HG02840 (cell line): ENCODE data around the gene SEC23IP.
"Not testable (repeated sequence)": the region's sequence is repeated elsewhere in the genome, so short reads cannot be mapped to it uniquely, and the experiment has no call there.

ENCODE experiments used
- ATAC-seq: cut with Tn5 transposase; IDR thresholded peaks from one replicate; pipeline ENCODE4 v1.9.1; 2021; ENCODE audit warnings: mild to moderate bottlenecking, moderate library complexity, moderate number of reproducible peaks; ENCODE audit not compliant: unreplicated experiment, low FRiP score

Gene SEC23IP

DNA sequence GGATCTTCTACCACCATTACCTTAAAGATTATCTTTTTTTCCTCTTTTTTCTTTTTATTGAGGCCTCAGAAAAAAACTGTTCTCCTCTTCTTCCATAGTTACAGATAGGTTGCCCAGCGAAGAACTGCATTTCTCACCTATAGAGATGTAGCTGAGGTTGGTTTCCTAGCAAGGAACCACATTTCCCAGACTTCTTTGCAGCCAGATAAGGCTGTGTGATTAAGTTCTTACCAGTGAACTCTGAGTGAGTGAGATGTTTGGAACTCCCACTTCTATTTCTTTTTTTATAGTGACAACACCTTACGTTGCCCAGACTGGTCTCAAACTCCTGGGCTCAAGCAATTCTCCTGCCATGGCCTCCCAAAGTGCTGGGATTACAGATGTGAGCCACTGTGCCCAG, 14.0 kb upstream of the SEC23IP start:
- ATAC-seq, result no peak

DNA sequence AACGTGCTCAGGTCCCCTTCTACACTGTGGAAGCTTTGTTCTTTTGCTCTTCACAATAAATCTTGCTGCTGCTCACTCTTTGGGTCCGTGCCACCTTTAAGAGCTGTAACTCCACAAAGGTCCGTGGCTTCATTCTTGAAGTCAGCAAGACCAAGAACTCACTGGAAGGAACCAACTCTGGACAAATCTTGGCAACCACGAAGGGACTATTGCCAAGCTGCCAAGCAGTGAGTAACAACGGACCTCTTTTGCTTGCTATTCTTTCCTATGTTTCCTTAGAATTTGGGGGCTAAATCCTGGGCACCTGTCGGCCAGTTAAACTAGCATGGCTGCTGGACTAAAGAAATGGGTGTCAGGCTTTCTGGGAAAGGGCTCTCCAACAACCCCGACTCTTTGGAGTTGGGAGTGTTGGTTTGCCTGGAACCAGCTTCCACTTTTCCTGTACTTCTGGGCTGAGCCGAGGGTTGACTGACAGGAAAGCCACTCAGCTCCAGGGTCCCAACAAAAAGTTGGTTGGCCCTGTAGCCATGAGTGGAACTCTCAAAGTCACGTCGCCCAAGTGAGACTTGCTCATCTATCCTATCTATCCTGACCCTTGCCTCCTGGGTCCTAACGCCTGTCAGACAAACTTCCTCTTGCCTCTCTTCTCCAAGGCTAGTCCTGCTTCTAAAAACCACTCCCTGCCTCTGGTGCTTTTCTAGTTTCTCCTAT, 8.5 kb upstream of the SEC23IP start:
- not testable (repeated sequence) for ATAC-seq

DNA sequence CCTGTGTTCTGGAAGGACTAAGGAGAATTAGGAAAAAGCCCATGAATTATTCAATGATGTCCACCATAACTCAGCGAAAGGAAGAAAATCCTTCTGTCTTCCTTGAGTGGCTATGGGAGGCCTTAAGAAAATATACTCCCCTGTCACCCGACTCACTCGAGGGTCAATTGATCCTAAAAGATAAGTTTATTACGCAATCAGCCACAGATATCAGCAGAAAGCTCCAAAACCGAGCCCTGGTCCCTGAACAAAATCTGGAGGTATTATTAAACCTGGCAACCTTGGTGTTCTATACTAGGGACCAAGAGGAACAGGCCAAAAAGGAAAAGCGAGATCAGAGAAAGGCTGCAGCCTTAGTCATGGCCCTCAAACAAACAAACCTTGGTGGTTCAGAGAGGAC, 6.5 kb upstream of the SEC23IP start:
- ATAC-seq, result not testable (repeated sequence)

DNA sequence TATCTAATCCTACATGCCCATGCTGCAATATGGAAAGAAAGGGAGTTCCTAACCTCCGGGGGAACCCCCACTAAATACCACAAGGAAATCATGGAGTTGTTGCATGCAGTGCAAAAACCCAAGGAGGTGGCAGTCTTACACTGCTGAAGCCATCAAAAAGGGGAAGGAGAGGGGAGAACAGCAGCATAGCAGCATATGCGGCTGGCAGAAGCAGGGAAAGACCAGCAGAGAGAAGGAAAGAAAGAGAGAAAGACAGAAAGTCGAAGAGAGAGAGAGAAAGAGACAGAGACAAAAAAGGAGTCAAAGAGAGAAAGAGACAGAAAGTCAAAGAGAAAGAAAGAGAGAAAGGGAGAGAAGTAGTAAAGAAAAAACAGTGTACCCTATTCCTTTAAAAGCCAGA, 3.8 kb upstream of the SEC23IP start:
- ATAC-seq, result not testable (repeated sequence)

DNA sequence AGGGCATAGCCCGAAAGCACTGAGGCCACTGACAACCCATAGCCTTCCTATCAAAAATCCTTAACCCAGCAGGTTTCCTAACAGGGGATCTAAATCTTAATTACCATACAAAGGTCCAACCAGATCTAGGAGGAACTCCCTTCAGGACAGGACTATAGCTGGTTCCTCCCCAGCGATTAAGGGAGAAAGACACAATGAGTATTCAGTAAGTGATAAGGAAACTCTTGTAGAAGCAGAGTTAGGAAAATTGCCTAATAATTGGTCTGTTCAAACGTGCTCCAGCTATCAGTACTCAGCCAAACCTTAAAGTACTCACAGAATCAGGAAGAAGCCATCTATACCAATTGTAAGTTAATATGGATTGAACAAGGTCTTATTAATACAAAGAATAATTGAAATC, 3.3 kb upstream of the SEC23IP start:
- not testable (repeated sequence) for ATAC-seq

DNA sequence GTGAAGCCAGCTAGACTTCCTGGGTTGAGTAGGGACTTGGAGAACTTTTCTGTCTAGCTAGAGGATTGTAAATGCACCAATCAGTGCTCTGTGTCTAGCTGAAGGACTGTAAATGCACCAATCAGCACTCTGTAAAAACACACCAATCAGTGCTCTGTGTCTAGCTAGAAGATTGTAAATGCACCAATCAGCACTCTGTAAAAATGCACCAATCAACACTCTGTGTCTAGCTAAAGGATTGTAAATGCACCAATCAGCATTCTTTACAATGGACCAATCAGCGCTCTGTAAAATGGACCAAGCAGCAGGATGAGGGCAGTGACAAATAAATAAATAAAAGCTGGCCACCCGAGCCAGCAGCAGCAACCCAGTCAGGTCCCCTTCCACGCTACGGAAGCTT, 2.2 kb upstream of the SEC23IP start:
- ATAC-seq, result not testable (repeated sequence)

DNA sequence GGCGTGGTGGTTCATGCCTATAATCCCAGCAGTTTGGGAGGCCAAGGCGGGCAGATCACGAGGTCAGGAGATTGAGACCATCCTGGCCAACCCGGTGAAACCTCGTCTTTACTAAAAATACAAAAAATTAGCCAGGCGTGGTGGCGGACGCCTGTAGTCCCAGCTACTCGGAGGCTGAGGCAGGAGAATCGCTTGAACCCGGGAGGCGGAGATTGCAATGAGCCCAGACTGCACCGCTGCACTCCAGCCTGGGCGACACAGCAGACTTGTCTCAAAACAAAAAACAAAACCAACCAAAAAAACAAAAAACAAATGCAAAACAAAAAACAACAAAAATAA, 712 bp upstream of the SEC23IP start:
- not testable (repeated sequence) for ATAC-seq

DNA sequence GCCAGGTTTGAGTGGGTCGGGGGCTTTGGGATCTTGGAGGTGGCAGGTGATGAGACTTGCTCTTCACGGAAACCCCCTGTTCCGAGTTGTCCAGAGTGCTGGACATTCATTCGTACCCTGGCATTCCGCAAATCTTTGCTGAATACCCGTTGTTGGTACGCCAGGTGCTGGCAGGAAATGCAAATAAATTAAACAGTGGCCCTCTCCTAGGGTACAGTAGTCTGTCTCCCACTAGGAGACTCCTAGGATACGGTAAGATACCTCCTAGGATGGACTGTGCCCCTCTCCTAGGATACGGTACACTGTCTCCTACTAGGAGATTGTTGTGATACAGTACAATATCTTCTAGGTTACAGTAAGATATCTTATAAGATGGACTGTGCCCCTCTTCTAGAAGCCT, 544 bp downstream of the SEC23IP start:
- ATAC-seq, result no peak

DNA sequence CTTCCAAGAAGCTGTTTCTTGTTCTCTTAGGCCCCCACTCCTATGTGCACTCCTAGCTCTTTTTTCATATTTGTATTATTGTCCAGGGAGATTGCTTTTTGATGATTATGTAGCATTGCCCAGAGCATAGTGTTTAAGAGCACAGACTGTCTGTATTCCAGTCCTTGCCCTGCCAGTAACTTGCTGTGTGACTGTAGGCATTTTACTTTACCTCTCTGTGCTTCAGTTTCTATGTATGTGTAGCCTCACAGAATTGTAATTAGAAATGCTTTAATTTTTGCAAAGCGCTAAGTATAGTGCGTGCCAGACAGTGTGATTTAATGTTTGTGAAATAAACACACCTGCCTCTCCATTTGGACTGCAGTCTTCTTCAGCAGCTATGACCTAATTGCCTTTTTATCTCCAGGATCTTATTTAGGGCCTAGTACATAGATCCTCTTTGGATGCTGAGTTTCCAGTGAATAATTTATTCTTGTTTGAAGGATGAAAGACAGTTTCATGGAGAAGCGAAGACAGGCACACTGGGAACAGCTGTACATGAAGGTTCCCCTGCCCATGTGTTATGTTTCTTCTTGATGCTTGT, 1.4 kb downstream of the SEC23IP start:
- no peak for ATAC-seq

DNA sequence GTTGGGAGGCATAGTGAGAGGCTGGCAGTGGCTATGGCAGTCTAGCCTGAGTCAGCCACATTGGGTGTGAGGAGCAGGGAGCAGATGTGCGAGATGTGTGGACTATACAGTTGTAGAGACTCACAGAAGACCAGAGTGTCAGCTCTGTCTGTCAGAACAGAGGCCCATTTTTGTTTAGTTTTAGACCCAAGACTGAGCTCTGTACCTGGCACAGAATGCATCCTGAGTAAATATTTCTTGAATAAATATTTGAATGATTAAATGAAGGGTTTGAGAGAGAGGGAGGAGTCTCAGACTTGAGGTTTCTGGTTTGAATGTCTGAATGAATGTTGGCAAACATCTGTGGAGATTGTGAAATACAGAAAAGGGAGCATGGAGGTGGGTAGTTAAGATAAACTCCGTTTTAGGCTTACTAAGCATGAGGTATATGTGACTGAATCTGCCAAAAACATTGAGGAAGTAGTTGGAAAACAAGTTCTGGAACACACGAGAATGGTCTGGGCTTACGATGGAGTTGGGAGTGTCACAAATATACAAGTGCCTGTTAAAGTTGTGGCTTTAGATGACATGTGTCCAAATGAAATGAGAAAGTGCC, 3.6 kb downstream of the SEC23IP start:
- ATAC-seq, result no peak

DNA sequence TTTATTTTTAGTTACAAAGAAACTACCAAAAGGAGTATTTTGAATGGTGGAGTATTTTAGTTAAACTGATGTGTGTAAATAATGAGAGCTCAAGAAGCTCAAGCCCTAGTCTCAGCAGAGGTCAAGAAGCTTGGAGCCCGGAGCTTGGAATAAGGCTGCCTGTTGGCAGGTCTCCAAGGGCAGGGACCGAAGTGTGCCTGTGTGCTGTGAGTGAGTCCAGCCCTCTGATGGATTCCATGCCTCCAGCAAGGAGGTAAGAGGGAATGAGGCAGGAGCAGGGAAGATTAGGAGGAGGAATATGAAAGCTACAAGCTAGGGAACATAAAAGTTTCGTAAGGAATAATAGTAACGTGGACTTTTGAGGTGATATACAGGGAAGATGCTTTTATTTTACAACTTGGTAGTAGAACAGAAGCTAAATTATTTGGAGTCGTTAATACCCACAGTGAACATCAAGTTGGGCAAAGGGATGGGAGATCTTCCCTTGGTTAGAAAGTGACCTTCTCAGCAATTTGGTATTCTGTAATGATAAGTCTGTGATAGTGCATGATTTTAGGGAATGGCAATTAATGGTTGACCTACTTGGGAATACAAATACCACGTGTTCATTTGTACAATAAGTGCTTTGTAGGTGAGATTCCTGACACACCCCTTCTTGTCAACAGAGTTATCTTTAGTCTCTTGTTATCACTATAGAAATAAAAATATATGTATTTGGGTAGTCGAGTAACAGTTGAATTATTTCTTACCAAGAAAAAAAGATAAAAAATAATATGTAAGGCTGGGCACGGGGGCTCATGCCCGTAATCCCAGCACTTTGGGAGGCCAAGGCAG, 4.6 kb downstream of the SEC23IP start:
- ATAC-seq, result no peak

DNA sequence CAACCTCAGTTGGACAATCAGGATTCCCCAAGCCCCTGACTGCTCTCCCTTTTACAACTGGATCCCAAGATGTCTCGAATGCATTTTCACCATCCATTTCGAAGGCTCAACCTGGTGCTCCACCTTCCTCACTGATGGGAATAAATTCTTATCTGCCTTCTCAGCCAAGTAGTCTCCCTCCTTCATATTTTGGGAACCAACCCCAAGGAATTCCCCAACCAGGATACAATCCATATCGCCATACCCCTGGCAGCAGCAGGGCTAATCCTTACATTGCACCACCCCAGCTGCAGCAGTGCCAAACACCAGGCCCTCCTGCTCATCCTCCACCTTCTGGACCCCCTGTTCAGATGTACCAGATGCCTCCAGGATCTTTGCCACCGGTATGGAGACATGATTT, 6.0 kb downstream of the SEC23IP start:
- ATAC-seq, result no peak

DNA sequence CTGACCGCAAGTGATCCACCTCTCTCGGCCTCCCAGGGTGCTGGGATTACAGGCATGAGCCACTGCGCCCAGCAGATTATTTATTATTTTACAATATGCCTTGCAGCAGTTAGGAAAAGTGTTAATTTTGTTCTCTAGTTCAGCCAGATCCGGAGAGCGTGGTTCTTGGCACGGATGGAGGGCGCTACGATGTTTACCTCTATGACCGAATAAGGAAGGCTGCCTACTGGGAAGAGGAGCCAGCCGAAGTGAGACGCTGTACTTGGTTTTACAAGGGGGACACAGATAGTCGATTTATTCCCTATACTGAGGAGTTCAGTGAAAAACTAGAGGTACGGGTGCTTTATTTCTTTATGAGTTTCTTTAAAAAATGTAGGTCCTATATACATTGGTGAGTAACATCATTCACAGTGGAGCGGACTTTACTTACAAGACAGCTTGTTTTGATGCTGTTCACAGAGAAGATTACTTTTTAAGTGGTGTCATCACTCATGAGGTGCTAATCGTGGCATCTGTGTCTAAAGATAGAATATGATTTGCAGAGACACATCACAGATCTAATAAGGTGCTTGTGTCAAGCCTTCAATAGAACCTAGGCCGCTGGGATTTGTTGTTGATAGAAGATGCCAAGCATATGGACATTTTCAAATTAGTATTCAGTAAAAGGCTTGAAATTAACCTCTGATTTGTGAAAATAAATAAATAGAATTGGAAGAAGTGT, 11.6 kb downstream of the SEC23IP start:
- no peak for ATAC-seq

DNA sequence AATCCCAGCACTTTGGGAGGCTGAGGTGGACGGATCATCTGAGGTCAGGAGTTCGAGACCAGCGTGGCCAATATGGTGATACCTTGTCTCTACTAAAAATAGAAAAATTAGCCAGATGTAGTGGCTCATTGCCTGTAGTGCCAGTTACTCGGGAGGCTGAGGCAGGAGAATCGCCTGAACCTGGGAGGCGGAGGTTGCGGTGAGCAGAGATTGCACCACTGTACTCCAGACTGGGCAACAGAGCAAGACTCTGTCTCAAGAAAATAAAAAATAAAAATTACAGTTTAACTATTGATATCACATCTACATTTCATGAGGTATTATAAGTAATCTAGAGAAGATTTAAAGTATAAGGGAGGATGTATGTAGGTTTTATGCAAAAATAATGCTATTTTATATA, 15.2 kb downstream of the SEC23IP start:
- not testable (repeated sequence) for ATAC-seq

DNA sequence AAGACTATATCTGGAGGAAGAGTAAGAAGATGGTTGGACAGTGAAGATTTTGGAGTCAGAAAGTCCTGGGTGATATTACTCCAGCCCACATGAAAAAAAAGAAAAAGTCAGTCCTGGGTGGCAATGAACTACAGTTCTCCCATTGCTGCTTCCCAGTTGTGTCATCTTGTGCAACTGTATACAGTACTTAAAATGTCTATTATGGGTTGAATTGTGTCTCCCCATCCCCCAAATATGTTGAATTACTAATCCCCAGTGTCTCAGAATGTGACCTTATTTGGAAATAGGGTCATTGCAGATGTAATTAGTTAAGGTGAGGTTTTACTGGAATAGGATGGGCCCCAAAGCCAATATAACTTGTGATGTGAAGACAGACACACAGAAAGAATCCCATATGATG, 15.6 kb downstream of the SEC23IP start:
- ATAC-seq, result no peak

DNA sequence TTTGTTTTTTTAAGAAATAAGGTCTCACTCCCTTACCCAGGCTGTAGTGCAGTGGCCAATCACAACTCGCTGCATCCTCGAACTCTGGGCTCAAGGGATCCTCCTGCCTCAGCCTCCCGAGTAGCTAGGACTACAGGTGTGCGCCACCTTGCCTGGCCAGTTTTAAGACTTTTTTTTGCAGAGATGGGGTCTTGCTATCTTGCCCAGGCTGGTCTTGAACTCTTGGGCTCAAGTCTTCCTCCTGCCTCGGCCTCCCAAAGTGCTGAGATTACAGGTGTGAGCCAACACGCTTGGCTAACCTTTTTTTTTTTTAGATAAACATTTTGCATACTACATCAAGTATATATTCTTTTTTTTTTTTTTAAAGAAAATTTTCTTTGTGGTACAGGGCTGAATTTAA, 18.2 kb downstream of the SEC23IP start:
- no peak for ATAC-seq

DNA sequence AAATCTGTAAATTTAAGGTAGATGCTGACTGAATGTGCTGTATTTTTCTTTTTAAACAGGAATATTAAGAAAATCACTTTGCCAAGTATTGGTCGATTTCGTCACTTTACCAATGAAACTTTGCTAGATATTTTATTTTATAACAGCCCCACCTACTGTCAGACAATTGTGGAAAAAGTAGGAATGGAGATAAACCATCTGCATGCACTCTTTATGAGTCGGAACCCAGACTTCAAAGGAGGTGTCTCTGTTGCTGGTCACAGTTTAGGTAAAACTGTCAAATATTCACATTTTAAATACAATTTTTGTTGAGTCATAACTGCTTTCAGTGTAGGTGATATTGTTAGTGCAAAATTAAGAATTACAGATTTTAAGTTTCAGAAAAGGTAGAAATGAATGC, 25.2 kb downstream of the SEC23IP start:
- no peak for ATAC-seq

DNA sequence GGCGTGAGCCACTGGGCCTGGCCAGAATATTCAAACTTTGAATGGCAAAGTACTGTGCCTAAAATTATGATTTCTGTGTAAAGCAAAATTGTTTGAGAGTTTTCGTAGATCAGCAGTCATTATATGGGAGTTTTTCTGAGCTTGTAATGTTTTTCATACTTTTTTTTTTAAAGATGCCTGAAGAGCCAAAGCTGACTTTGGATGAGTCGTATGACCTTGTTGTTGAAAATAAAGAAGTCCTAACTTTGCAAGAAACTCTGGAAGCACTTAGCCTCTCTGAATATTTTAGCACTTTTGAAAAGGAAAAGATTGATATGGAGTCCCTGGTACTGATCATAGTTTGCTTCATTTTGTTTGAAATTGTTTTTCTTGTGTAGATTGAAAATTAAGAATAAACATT, 26.7 kb downstream of the SEC23IP start:
- no peak for ATAC-seq

DNA sequence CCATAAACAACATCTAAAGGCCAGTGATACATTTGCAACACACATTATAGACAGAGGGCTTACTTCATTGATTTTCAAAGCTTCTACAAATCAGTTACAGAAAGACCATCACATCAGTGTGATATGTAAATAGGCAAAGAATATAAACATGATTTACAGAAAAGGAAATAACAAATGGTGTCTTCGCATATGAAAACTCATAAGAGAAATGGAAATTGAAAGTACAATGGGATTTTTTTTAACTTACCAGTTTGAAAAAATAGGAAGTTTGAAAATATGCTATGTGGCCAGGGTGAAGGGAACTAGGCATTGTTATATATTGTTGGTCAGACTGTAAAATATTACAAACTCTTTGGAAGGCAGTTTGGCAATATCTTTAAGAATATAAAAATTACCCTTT, 27.3 kb downstream of the SEC23IP start:
- no peak for ATAC-seq

DNA sequence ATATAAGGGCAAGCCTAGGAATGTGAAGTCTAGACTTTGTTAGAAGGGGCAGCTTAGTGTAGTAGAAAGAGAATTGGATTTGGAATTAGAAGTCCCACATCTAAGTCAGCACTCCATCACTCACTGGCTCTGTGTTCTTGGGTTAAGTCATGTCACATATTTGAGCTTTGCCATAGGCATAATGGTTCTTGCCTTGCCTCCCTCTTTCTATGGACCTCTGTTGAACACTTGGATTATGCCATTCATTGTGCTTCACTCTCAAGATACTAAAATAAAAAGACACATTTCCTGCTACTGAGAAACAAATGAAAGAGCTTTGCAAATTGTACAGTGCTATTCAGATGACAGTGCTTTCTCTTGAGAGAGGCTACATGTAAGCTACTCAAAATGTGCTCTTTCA, 35.9 kb downstream of the SEC23IP start:
- ATAC-seq, result no peak

DNA sequence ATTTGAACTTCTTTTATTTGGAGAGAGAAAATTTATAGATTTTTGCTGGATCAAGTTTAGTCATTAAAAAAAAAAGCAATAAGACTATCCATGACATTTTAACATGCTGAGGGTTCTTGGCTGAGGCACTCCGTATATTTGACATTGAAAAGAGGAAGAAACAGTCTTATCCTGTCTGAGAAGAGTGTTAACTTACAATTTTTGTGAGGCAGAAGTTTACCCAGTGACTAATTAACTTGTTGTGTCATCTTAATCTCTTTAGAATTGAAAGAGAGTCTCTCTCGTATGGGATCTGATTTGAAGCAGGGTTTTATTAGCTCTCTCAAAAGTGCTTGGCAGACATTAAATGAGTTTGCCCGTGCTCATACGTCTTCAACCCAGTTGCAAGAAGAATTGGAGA, 39.3 kb downstream of the SEC23IP start:
- no peak for ATAC-seq
